ENCODE data around the gene FHIT.

FHIT gene

DNA sequence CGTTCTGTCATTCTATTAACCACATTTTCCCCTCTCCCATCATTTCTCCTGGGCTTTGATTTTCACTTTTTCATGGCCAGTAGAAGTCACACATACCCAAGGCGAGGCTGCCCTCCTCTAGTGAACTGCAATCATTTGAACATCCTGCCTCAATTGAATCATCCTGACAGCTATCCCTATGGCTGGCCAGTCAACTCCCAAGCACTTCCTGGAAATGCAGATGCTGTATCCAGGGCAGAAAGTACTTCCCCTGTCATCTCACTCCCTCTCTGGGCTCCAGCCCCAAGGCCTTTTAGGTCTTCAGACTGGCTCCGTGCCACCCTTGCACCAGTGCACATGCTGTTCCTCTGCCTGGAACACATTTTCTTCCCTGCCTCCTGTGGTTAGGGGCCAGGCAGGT is 1463.1 kb downstream of the FHIT start:
- Histone ChIP-seq H3K4me1 (ENCODE audit: control insufficient read depth, low read length) (no peaks in the 10 kb centered on the region), H3K9me3 (ENCODE audit: control insufficient read depth, insufficient read depth, low read length) (no peaks in the 10 kb centered on the region), H3K27me3 (ENCODE audit: control insufficient read depth, low read length) (no peaks in the 10 kb centered on the region), H3F3A (ENCODE audit: control insufficient read depth, insufficient read depth) (no peaks in the 10 kb centered on the region), H3K79me2 (ENCODE audit: control insufficient read depth, low read length) (no peaks in the 10 kb centered on the region), H4K20me1 (ENCODE audit: control insufficient read depth, insufficient read depth, low read depth, low read length) (no peaks in the 10 kb centered on the region), H3K4me3 (ENCODE audit: low read length) (no peak overlapping the region), H3K36me3 (ENCODE audit: control insufficient read depth, low read length) (no peaks in the 10 kb centered on the region), H3K27ac (ENCODE audit: low read depth, low read length) (no peak overlapping the region), H3K4me2 (ENCODE audit: low read length) (no peak overlapping the region), H3K9me2 (replicated peaks; ENCODE audit: control insufficient read depth, low read length) (no peaks in the 10 kb centered on the region)
- TF ChIP-seq, protein P1, sequence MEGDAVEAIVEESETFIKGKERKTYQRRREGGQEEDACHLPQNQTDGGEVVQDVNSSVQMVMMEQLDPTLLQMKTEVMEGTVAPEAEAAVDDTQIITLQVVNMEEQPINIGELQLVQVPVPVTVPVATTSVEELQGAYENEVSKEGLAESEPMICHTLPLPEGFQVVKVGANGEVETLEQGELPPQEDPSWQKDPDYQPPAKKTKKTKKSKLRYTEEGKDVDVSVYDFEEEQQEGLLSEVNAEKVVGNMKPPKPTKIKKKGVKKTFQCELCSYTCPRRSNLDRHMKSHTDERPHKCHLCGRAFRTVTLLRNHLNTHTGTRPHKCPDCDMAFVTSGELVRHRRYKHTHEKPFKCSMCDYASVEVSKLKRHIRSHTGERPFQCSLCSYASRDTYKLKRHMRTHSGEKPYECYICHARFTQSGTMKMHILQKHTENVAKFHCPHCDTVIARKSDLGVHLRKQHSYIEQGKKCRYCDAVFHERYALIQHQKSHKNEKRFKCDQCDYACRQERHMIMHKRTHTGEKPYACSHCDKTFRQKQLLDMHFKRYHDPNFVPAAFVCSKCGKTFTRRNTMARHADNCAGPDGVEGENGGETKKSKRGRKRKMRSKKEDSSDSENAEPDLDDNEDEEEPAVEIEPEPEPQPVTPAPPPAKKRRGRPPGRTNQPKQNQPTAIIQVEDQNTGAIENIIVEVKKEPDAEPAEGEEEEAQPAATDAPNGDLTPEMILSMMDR (IDR thresholded peaks at IDR 0.05; ENCODE audit: low read depth, low read length, poor library complexity, severe bottlenecking): no peak
- TF ChIP-seq EZH2phosphoT487 (IDR thresholded peaks at IDR 0.05; ENCODE audit: borderline replicate concordance, low read length): no peak

- H3F3A ChIP-seq (ENCODE audit: control insufficient read depth, insufficient read depth): no peaks in the 10 kb centered on the region
- TF ChIP-seq, protein P1 (IDR thresholded peaks at IDR 0.05; ENCODE audit: low read depth, low read length, poor library complexity, severe bottlenecking): no peak
- no peak for TF ChIP-seq EZH2phosphoT487 (IDR thresholded peaks at IDR 0.05; ENCODE audit: borderline replicate concordance, low read length)
- no peak overlapping the region for H3K27ac ChIP-seq (ENCODE audit: low read depth, low read length)
- no peaks in the 10 kb centered on the region for H3K79me2 ChIP-seq (ENCODE audit: control insufficient read depth, low read length)
- no peaks in the 10 kb centered on the region for H3K36me3 ChIP-seq (ENCODE audit: control insufficient read depth, low read length)
- no peak overlapping the region for H3K4me2 ChIP-seq (ENCODE audit: low read length)
- H3K27me3 ChIP-seq (ENCODE audit: control insufficient read depth, low read length): no peaks in the 10 kb centered on the region
- no peaks in the 10 kb centered on the region for H3K9me3 ChIP-seq (ENCODE audit: control insufficient read depth, insufficient read depth, low read length)
- no peaks in the 10 kb centered on the region for H4K20me1 ChIP-seq (ENCODE audit: control insufficient read depth, insufficient read depth, low read depth, low read length)
- no peak overlapping the region for H3K4me3 ChIP-seq (ENCODE audit: low read length)
- H3K9me2 ChIP-seq (replicated peaks; ENCODE audit: control insufficient read depth, low read length): no peaks in the 10 kb centered on the region
- no peaks in the 10 kb centered on the region for H3K4me1 ChIP-seq (ENCODE audit: control insufficient read depth, low read length)
Observed at GRCh38 chr3:59786374-59786773, 1464.9 kb downstream of the FHIT start.

DNA sequence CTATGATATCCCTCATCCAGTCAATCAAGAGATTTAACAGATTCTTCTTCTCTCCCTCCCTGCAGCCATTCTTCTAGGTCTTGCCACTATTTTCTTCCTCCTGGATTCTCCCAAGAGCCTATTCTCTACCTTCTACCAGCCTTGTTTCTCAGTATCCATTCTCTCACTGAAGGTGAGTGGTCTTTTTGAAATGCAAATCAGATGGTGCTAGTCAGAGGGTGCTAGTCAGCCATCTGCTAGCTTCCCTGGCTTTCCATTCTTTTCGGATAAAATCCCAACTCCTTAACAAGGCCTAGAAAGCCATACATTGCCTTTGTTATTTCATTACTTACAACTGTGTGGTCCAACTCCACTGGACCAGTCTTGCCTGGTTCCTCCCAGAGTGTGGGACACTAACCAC is 1467.1 kb downstream of the FHIT start:
- Histone ChIP-seq H3K4me3 (ENCODE audit: low read length) (no peak overlapping the region), H3K9me3 (ENCODE audit: control insufficient read depth, insufficient read depth, low read length) (no peaks in the 10 kb centered on the region), H3F3A (ENCODE audit: control insufficient read depth, insufficient read depth) (no peaks in the 10 kb centered on the region), H3K9me2 (replicated peaks; ENCODE audit: control insufficient read depth, low read length) (no peaks in the 10 kb centered on the region), H3K79me2 (ENCODE audit: control insufficient read depth, low read length) (no peaks in the 10 kb centered on the region), H3K27ac (ENCODE audit: low read depth, low read length) (no peak overlapping the region), H3K4me1 (ENCODE audit: control insufficient read depth, low read length) (no peaks in the 10 kb centered on the region), H3K27me3 (ENCODE audit: control insufficient read depth, low read length) (no peaks in the 10 kb centered on the region), H4K20me1 (ENCODE audit: control insufficient read depth, insufficient read depth, low read depth, low read length) (no peaks in the 10 kb centered on the region), H3K36me3 (ENCODE audit: control insufficient read depth, low read length) (no peaks in the 10 kb centered on the region), H3K4me2 (ENCODE audit: low read length) (no peak overlapping the region)
- TF ChIP-seq EZH2phosphoT487 (IDR thresholded peaks at IDR 0.05; ENCODE audit: borderline replicate concordance, low read length): no peak
- TF ChIP-seq, protein P1 (IDR thresholded peaks at IDR 0.05; ENCODE audit: low read depth, low read length, poor library complexity, severe bottlenecking): no peak
